Measurements from ENCODE around the gene CNGA4. TPM values are rescaled to one million over a fixed set of nuclear protein-coding genes. Genes with fewer than 3 reads are reported as not detected.
A peak's percentile ranks its signal among the peaks of the same experiment; 100 is the strongest.

The CNGA4 gene
- total and polyA plus RNA-seq, 2 donors (not counting 1 experiment from before 2014, with no cell fraction given) = 0.79 to 1.9 TPM

GRCh38 chr11:6260207-6260726 is 21.4 kb downstream of the CNGA4 start:
- peak overlapping the region; percentile 74 for H2AFZ ChIP-seq (ENCODE audit: insufficient read depth, low read depth, low read length, poor library complexity, severe bottlenecking)
- H3K27me3 ChIP-seq (replicated peaks in 1 of 4; ENCODE audit: control extremely low read depth in 1 of 4, control insufficient read depth in 3 of 4, insufficient read depth in 4 of 4, low read length in 3 of 4) = peaks cover 0 to 41% (median 38%) of the 10 kb centered on the region in 4 experiments
- ChIA-PET CTCF (interaction anchor here (0.8 to 1.5 kb wide), 4 partner anchors 9 to 94 kb away, joined by 3 to 5 read pairs (median 3); no protein-coding TSS in a partner anchor), POLR2A (no interaction called here)
- peaks cover 17 to 22% of the 10 kb centered on the region in 2 donors for H3K4me1 ChIP-seq (ENCODE audit: control insufficient read depth in 2 of 2, insufficient read depth in 2 of 2, low read length in 2 of 2)
- no peak overlapping the region for H3K27ac Mint-ChIP-seq
- no peak overlapping the region for H3K4me3 Mint-ChIP-seq
- H4K20me1 ChIP-seq (ENCODE audit: control insufficient read depth, insufficient read depth, low read length, poor library complexity, severe bottlenecking) = no peaks in the 10 kb centered on the region
- peak overlapping the region; percentile 84 for H3K4me2 ChIP-seq (replicated peaks; ENCODE audit: low read depth, low read length, poor library complexity, severe bottlenecking)
- H3K9me3 ChIP-seq (ENCODE audit: control extremely low read depth in 1 of 3, control insufficient read depth in 2 of 3, insufficient read depth in 1 of 3, low read length in 2 of 3) = peaks cover 0 to 7% (median 0%) of the 10 kb centered on the region in 3 donors
- DNase-seq = no peak
- no peaks in the 10 kb centered on the region for H3K9me3 Mint-ChIP-seq (ENCODE audit: insufficient read depth)
- intact Hi-C loops (cut with micrococcal nuclease) = no loop called here
- H3K4me1 Mint-ChIP-seq = peaks cover 9% of the 10 kb centered on the region
- ATAC-seq (ENCODE audit: low read depth) = no peak
- WGBS (ENCODE audit: insufficient coverage) = 44% methylated on average over 2 of the region's 5 CpGs
- peaks cover 10% of the 10 kb centered on the region for H3K27me3 Mint-ChIP-seq
- no peaks in the 10 kb centered on the region for H3K36me3 ChIP-seq (replicated peaks in 1 of 2; ENCODE audit: control extremely low read depth in 1 of 2, control insufficient read depth in 1 of 2, extremely low read depth in 1 of 2, insufficient read depth in 2 of 2, low read length in 1 of 2)
- TF ChIP-seq EZH2 (IDR thresholded peaks at IDR 0.05; ENCODE audit: borderline replicate concordance, insufficient read depth, low read depth, low read length, poor library complexity, severe bottlenecking) = no peak
- TF ChIP-seq, protein P1, sequence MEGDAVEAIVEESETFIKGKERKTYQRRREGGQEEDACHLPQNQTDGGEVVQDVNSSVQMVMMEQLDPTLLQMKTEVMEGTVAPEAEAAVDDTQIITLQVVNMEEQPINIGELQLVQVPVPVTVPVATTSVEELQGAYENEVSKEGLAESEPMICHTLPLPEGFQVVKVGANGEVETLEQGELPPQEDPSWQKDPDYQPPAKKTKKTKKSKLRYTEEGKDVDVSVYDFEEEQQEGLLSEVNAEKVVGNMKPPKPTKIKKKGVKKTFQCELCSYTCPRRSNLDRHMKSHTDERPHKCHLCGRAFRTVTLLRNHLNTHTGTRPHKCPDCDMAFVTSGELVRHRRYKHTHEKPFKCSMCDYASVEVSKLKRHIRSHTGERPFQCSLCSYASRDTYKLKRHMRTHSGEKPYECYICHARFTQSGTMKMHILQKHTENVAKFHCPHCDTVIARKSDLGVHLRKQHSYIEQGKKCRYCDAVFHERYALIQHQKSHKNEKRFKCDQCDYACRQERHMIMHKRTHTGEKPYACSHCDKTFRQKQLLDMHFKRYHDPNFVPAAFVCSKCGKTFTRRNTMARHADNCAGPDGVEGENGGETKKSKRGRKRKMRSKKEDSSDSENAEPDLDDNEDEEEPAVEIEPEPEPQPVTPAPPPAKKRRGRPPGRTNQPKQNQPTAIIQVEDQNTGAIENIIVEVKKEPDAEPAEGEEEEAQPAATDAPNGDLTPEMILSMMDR (IDR thresholded peaks at IDR 0.05) = no peak
- H3K9ac ChIP-seq (ENCODE audit: low read length) = no peak overlapping the region
- H3K27ac ChIP-seq (ENCODE audit: low read length in 2 of 2) = no peak overlapping the region
- H3K79me2 ChIP-seq (ENCODE audit: control insufficient read depth, insufficient read depth, low read length) = no peaks in the 10 kb centered on the region
- H3K4me3 ChIP-seq (ENCODE audit: control extremely low read depth in 1 of 5, extremely low read depth in 1 of 5, insufficient read depth in 1 of 5, low read depth in 2 of 5, low read length in 4 of 5) = peak overlapping the region in 1 of 5 experiments; percentile 53

- no peaks in the 10 kb centered on the region for H3K79me2 ChIP-seq (ENCODE audit: control insufficient read depth, insufficient read depth, low read length)
- H3K27me3 ChIP-seq (replicated peaks in 1 of 4; ENCODE audit: control extremely low read depth in 1 of 4, control insufficient read depth in 3 of 4, insufficient read depth in 4 of 4, low read length in 3 of 4) = peaks cover 0 to 26% (median 19%) of the 10 kb centered on the region in 4 experiments
- peaks cover 0 to 7% (median 0%) of the 10 kb centered on the region in 3 donors for H3K9me3 ChIP-seq (ENCODE audit: control extremely low read depth in 1 of 3, control insufficient read depth in 2 of 3, insufficient read depth in 1 of 3, low read length in 2 of 3)
- no peak overlapping the region for H3K4me3 ChIP-seq (ENCODE audit: control extremely low read depth in 1 of 5, extremely low read depth in 1 of 5, insufficient read depth in 1 of 5, low read depth in 2 of 5, low read length in 4 of 5)
- ATAC-seq (ENCODE audit: low read depth) (no peak), DNase-seq (no peak)
- H3K4me1 Mint-ChIP-seq = peaks cover 8% of the 10 kb centered on the region
- no peak overlapping the region for H3K4me3 Mint-ChIP-seq
- 100% methylated on average over 1 of the region's 1 CpG for WGBS (ENCODE audit: insufficient coverage)
- ChIA-PET POLR2A (no interaction called here), CTCF (no interaction called here)
- no peak overlapping the region for H2AFZ ChIP-seq (ENCODE audit: insufficient read depth, low read depth, low read length, poor library complexity, severe bottlenecking)
- no peak overlapping the region for H3K27ac Mint-ChIP-seq
- intact Hi-C loops (cut with micrococcal nuclease) = no loop called here
- no peak overlapping the region for H3K4me2 ChIP-seq (replicated peaks; ENCODE audit: low read depth, low read length, poor library complexity, severe bottlenecking)
- TF ChIP-seq EZH2 (IDR thresholded peaks at IDR 0.05; ENCODE audit: borderline replicate concordance, insufficient read depth, low read depth, low read length, poor library complexity, severe bottlenecking) = no peak
- TF ChIP-seq, protein P1 (IDR thresholded peaks at IDR 0.05) = no peak
- H3K9ac ChIP-seq (ENCODE audit: low read length) = no peak overlapping the region
- H3K9me3 Mint-ChIP-seq (ENCODE audit: insufficient read depth) = no peaks in the 10 kb centered on the region
- peaks cover 19% of the 10 kb centered on the region for H3K27me3 Mint-ChIP-seq
- H3K4me1 ChIP-seq (ENCODE audit: control insufficient read depth in 2 of 2, insufficient read depth in 2 of 2, low read length in 2 of 2) = peaks cover 15 to 16% of the 10 kb centered on the region in 2 donors
- no peak overlapping the region for H3K27ac ChIP-seq (ENCODE audit: low read length in 2 of 2)
- H3K36me3 ChIP-seq (replicated peaks in 1 of 2; ENCODE audit: control extremely low read depth in 1 of 2, control insufficient read depth in 1 of 2, extremely low read depth in 1 of 2, insufficient read depth in 2 of 2, low read length in 1 of 2) = no peaks in the 10 kb centered on the region
- no peaks in the 10 kb centered on the region for H4K20me1 ChIP-seq (ENCODE audit: control insufficient read depth, insufficient read depth, low read length, poor library complexity, severe bottlenecking)
Observed at GRCh38 chr11:6263662-6264061, 24.8 kb downstream of the CNGA4 start.

All from B cell (primary cell).